Cardiac fibroblast (primary cell): ENCODE results near the gene SLC35F4.

Experiments used
- DNase-seq, 2 donors: peaks; one replicate each; pipeline versions ENCODE4 v3.0.0 to v3.0.0-alpha.2; 2010; ENCODE audit warnings: low read depth in 2 of 2
- H3K4me3 ChIP-seq, 2 donors: replicated peaks in 1 of 2; 1 replicate in 1 of 2; 2 replicates in 1 of 2; pipeline ENCODE4 v1.5.1; 2011; ENCODE audit warnings: low read depth in 2 of 2, low read length in 2 of 2, mild to moderate bottlenecking in 2 of 2, moderate library complexity in 1 of 2
- CTCF ChIP-seq: IDR thresholded peaks from one replicate; pipeline ENCODE4 v1.5.1; 2011; ENCODE audit warnings: low read depth, mild to moderate bottlenecking, low read length, inconsistent platforms

SLC35F4 gene

GRCh38 chr14:57816568-57817284, 49.2 kb downstream of the SLC35F4 start:
- TF ChIP-seq CTCF, result no peak
- no peak overlapping the region for H3K4me3 ChIP-seq
- peak in 1 of 2 donors; percentile 33 for DNase-seq

DNA sequence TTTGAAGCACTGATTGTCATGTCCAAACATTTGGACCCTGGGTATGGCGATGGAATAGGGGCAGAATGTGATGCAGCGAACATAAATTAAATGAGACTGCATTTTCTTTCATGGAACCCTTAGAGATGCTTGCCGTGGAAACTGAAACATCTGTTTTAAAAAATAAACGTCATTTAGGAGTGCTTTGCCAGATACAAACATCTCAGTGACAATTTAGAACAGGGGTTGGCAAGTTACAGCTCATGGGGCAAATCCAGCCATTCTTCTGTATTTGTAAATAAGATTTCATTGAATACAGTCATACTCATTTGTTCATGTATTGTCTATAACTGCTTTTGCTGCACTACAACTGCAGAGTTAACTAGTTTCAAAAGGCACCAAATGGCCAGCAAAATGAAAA, 51.2 kb downstream of the SLC35F4 start:
- no peak for DNase-seq
- no peak for TF ChIP-seq CTCF
- H3K4me3 ChIP-seq, result no peak overlapping the region

- no peak for TF ChIP-seq CTCF
- H3K4me3 ChIP-seq, result no peak overlapping the region
- DNase-seq, result no peak
Observed at GRCh38 chr14:57812741-57813140, 53.2 kb downstream of the SLC35F4 start.

DNA sequence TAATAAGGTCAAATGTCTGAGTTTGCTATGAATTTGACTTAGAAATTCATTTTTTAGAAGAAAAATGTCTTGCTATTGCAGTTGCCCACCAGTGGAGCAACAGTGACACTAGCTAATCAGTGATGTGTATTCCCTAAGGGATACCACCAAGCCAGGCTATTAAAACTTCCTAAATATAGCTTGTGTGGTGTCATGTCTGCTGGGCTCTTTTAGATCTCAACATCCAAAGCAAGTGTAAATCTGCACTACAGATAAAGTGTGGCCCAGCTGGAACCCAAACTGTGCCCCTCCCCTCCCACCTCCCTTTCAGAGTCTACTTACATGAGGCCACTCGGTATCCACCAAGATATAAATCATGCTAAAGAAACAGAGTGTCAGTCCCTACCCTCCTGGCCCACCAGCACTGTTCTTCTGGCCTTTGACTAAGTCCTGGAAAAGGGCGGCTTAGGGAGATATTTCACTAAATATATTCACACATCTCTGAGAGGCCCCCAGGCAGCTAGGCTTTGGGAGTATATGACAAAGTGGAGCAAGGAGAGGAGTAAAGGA, 53.8 kb downstream of the SLC35F4 start:
- no peak overlapping the region for H3K4me3 ChIP-seq
- no peak for TF ChIP-seq CTCF
- no peak for DNase-seq

DNA sequence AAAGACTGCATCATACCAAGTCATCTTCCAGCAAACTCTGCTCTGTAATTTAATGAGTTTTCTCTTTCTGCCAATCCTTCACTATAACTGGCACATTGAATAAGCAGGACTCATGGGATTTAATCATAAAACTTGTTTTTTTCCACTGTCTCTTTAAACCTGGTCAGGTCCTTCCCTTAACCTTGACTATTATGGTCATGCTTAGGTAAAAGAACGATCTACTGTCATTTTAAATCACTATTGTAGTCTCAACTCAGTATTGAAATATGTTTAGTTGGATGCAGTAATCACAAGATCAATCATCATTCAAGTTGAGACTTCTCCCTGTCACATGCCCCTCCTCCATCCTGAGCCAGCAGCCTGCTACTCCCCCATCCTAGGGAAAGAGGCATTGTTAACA, 56.1 kb downstream of the SLC35F4 start:
- no peak for DNase-seq
- TF ChIP-seq CTCF, result no peak
- no peak overlapping the region for H3K4me3 ChIP-seq

- DNase-seq, result no peak
- TF ChIP-seq CTCF, result no peak
- no peak overlapping the region for H3K4me3 ChIP-seq
Observed at GRCh38 chr14:57797160-57797559, 68.7 kb downstream of the SLC35F4 start.
